ENCODE results near the gene MT1H. TPM values are rescaled to one million over a fixed set of nuclear protein-coding genes. Genes with fewer than 3 reads are reported as not detected.

The MT1H gene
- total and polyA plus RNA-seq, 2 of the 13 experiments (the other 11 are each of a cell fraction or from before 2014, with no cell fraction given): 0.60 TPM; not detected in 1

DNA sequence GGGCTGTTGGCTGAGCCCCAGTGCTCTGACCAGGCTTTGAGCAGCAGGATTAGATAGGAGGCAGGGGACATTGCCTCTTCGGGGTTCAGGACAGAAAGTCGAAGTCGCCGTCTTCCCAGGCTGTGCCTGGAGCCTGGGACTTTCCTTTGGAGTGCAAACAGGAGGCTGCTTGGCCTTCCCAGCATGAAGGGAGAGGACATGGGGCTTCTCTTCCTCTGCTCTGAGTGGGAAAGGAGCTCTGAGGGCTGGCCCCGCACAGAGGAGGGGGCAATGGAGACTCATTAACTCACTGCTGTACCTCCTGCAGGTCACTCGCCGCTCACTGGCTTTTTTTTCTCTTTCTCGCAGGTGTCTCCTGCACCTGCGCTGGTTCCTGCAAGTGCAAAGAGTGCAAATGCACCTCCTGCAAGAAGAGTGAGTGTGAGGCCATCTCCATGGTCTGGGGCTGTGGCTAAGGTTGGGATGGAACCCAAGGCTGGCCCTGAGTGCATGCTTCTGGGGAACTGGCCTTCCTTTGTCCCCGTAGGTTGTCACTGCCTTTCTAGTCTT lies 11.2 kb upstream of the MT1H start (continued):
- TF ChIP-seq, protein P1, sequence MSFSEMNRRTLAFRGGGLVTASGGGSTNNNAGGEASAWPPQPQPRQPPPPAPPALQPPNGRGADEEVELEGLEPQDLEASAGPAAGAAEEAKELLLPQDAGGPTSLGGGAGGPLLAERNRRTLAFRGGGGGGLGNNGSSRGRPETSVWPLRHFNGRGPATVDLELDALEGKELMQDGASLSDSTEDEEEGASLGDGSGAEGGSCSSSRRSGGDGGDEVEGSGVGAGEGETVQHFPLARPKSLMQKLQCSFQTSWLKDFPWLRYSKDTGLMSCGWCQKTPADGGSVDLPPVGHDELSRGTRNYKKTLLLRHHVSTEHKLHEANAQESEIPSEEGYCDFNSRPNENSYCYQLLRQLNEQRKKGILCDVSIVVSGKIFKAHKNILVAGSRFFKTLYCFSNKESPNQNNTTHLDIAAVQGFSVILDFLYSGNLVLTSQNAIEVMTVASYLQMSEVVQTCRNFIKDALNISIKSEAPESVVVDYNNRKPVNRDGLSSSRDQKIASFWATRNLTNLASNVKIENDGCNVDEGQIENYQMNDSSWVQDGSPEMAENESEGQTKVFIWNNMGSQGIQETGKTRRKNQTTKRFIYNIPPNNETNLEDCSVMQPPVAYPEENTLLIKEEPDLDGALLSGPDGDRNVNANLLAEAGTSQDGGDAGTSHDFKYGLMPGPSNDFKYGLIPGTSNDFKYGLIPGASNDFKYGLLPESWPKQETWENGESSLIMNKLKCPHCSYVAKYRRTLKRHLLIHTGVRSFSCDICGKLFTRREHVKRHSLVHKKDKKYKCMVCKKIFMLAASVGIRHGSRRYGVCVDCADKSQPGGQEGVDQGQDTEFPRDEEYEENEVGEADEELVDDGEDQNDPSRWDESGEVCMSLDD (CRISPR knock-in tag; IDR thresholded peaks at IDR 0.05; ENCODE audit: borderline replicate concordance): no peak
- TF ChIP-seq, protein P2, sequence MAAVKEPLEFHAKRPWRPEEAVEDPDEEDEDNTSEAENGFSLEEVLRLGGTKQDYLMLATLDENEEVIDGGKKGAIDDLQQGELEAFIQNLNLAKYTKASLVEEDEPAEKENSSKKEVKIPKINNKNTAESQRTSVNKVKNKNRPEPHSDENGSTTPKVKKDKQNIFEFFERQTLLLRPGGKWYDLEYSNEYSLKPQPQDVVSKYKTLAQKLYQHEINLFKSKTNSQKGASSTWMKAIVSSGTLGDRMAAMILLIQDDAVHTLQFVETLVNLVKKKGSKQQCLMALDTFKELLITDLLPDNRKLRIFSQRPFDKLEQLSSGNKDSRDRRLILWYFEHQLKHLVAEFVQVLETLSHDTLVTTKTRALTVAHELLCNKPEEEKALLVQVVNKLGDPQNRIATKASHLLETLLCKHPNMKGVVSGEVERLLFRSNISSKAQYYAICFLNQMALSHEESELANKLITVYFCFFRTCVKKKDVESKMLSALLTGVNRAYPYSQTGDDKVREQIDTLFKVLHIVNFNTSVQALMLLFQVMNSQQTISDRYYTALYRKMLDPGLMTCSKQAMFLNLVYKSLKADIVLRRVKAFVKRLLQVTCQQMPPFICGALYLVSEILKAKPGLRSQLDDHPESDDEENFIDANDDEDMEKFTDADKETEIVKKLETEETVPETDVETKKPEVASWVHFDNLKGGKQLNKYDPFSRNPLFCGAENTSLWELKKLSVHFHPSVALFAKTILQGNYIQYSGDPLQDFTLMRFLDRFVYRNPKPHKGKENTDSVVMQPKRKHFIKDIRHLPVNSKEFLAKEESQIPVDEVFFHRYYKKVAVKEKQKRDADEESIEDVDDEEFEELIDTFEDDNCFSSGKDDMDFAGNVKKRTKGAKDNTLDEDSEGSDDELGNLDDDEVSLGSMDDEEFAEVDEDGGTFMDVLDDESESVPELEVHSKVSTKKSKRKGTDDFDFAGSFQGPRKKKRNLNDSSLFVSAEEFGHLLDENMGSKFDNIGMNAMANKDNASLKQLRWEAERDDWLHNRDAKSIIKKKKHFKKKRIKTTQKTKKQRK (IDR thresholded peaks at IDR 0.05; ENCODE audit: low read length): no peak
- TF ChIP-seq POLR2A (IDR thresholded peaks at IDR 0.05; ENCODE audit: insufficient read depth in 1 of 2, low read depth in 2 of 2, low read length in 2 of 2) (no peak), SPEN (CRISPR knock-in tag; IDR thresholded peaks at IDR 0.05; ENCODE audit: low read depth) (no peak), ZIK1 (CRISPR knock-in tag; IDR thresholded peaks at IDR 0.05; ENCODE audit: borderline replicate concordance, low read depth) (no peak), ZNF891 (CRISPR knock-in tag; IDR thresholded peaks at IDR 0.05) (no peak), HHEX (CRISPR knock-in tag; IDR thresholded peaks at IDR 0.05) (no peak), KDM3A (CRISPR knock-in tag; IDR thresholded peaks at IDR 0.05; ENCODE audit: low read depth) (no peak)
- TF ChIP-seq, protein P3, sequence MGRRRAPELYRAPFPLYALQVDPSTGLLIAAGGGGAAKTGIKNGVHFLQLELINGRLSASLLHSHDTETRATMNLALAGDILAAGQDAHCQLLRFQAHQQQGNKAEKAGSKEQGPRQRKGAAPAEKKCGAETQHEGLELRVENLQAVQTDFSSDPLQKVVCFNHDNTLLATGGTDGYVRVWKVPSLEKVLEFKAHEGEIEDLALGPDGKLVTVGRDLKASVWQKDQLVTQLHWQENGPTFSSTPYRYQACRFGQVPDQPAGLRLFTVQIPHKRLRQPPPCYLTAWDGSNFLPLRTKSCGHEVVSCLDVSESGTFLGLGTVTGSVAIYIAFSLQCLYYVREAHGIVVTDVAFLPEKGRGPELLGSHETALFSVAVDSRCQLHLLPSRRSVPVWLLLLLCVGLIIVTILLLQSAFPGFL (CRISPR knock-in tag; IDR thresholded peaks at IDR 0.05): no peak
- TF ChIP-seq, protein P4, sequence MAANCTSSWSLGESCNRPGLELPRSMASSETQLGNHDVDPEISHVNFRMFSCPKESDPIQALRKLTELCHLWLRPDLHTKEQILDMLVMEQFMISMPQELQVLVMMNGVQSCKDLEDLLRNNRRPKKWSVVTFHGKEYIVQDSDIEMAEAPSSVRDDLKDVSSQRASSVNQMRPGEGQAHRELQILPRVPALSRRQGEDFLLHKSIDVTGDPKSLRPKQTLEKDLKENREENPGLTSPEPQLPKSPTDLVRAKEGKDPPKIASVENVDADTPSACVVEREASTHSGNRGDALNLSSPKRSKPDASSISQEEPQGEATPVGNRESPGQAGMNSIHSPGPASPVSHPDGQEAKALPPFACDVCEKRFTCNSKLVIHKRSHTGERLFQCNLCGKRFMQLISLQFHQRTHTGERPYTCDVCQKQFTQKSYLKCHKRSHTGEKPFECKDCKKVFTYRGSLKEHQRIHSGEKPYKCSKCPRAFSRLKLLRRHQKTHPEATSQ (CRISPR knock-in tag; IDR thresholded peaks at IDR 0.05; ENCODE audit: borderline replicate concordance): no peak
- TF ChIP-seq, protein P5, sequence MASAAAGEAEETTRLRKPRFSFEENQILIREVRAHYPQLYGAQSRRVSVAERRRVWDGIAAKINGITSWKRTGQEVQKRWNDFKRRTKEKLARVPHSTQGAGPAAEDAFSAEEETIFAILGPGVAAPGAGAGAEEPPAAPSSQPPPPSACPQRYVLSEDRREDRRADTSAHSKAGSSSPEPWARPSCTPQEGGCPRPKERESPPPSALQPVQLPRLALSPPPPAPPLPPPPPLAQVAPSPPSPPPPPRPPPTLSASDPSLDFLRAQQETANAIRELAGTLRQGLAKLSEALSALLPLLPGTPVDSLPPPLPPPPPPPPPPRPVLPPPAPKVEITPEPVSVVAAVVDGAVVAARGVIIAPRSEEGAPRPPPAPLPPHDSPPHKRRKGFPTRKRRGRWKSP (CRISPR knock-in tag; IDR thresholded peaks at IDR 0.05): no peak
- TF ChIP-seq, protein P6, sequence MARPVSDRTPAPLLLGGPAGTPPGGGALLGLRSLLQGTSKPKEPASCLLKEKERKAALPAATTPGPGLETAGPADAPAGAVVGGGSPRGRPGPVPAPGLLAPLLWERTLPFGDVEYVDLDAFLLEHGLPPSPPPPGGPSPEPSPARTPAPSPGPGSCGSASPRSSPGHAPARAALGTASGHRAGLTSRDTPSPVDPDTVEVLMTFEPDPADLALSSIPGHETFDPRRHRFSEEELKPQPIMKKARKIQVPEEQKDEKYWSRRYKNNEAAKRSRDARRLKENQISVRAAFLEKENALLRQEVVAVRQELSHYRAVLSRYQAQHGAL (CRISPR knock-in tag; IDR thresholded peaks at IDR 0.05; ENCODE audit: not compliant biosample characterization): no peak

All from HepG2 (cell line).